NCI-H69 (cell line): ENCODE measurements around the gene IKZF4.
"Not testable (repeated sequence)": the region's sequence is repeated elsewhere in the genome, so short reads cannot be mapped to it uniquely, and the experiment has no call there.

Source experiments
- DNase-seq: peaks from one replicate; lab custom pipeline; 2025; lab: John Stamatoyannopoulos, UW

The IKZF4 gene

GRCh38 chr12:55999522-55999921, 21.3 kb upstream of the IKZF4 start:
- DNase-seq = not testable (repeated sequence)

GRCh38 chr12:55999999-56000540, 20.8 kb upstream of the IKZF4 start:
- not testable (repeated sequence) for DNase-seq

DNA sequence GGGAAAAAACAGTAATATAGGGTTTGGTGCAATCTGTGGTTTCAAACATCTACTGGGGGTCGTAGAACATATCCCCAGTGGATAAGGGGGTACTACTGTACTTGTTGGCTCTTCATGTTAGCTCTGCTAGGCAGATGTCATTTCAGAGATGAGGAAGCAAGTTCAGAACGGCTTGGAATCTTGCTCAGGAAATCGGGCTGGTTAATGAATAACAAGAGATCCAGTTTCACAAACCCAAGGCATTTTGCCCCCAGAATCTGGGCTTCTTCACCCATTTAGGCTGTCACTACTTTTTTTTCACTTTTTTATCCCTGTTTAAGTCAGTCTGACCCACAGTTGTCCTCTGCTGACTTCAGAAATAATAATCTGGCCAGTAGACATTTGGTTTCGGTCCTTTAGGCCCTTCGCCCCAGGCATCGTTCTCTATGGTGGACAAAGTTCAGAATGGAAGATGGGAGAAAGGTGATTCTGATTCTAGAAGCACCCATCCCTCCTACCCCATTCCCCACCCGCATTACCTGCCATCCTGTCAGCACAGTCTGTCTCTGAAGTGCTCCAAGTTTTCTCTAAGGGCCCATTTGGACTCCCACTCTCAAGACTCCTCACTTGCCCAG, 19.2 kb upstream of the IKZF4 start:
- no peak for DNase-seq

DNA sequence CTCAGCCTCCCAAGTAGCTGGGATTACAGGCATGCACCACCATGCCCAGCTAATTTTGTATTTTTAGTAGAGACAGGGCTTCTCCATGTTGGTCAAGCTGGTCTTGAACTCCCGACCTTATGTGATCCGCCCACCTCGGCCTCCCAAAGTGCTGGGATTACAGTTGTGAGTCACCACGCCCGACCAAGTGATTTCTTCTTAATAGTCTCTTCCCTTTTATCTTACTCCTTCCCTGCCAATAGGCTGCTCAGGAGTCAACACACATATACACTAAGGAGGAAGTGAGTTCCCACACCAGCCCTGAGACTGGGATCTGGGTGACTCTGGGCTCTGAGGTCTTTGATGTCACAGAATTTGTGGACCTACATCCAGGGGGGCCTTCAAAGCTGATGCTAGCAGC, 17.5 kb upstream of the IKZF4 start:
- not testable (repeated sequence) for DNase-seq

DNA sequence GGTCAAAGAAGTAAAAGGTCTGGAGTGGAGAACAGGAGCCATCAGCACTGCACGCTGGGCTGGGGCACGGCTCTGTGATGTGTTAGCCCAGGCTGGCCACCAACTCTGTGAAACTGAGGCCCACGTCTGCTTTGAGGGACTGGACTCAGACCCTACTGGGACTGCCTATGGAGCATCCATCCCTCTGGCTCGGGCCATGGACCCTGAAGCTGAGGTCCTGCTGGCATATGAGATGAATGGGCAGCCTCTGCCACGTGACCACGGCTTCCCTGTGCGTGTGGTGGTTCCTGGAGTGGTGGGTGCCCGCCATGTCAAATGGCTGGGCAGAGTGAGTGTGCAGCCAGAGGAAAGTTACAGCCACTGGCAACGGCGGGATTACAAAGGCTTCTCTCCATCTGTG, 16.6 kb upstream of the IKZF4 start:
- DNase-seq = no peak

DNA sequence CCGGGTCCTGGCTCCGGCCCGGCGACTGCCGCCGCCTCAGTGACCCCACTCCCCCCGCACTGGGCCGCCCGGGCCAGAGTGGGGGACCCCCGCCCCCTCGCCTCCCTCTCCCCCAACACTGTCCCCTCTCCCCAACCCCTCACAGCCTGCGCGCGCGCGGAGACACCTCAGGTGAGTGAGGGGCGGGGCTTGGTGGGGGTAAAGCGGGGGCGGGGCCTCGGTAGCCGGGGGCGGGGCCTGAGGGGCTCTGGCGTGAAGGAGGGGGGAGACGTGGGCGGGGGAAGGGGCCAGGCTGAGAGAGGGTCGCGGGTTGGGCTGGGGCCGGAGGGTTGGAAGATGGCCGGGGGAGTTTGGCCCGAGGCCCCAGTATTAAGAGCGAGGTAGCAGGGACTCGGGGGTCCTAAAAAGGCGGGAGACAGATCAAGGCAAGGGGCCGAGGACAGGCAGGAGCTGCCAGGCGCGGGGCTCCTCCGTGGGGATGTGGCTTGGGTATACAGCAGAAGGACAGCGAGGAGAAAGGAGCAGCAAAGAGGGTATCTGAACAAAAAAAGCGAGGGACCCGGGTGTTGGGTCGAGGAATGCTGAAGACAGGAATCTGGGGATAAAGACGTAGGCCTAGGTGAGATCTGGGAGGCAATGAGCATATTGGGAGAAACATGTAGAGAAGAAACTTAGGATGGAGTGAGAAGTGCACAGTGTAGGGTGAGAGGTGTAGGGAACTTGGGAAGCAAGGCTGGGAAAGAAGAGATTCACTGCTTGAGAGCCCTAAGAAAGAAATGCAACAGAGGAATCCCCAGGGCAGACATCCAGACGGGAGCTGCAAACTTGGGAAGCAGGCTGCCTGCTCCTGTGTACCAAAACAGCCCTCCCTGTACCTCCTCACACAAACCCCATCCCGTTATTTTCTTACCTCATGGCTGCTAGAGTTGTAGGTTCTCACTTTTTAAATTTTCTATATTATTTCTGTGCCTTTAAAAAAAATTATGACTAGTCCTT, 13.0 kb upstream of the IKZF4 start:
- peak; percentile 94 for DNase-seq

DNA sequence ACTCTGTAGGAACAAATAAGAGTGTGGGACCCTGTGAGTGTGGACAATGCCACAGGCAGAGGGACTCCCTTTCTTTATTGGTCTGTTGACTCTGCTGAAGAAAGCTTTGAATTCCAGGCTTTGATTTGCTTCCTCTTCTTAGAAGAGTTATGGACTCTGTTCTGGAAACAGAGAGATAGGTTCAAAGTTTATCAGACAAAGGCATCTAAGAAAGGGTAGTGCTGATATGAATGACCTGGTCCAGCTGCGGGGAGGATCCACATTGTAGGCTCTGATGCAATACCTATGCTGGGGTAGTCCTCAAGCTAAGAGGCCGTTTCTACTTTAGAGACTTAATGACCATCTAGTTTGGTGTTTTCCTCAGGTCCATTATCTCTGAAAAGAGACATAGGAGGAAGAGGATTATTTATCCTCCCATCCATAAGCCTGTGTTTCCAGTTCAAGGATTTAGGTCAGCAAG, 10.7 kb upstream of the IKZF4 start:
- DNase-seq = no peak

GRCh38 chr12:56011509-56012090, 9.2 kb upstream of the IKZF4 start:
- DNase-seq = no peak

DNA sequence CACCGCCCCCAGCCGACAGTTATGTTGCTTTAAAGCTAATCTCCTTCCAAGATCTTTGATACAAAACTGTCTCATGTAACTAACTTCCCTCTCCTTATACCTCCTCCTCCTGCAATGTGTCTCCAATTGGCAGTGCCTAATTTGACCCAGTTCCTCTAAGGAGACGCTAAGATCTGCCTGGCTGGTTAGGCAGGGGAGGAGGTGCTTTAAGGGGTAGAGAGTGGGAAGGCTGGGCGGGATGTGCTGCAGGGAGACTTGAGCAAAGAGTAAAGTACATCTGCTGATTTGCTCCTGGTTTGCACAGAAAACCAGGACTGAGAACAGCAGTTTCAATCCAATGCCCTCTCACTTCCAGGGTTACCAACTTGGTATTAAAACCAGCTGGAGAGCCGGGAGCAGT, 7.4 kb upstream of the IKZF4 start:
- no peak for DNase-seq

GRCh38 chr12:56014205-56014604, 6.6 kb upstream of the IKZF4 start:
- DNase-seq = peak; percentile 15

DNA sequence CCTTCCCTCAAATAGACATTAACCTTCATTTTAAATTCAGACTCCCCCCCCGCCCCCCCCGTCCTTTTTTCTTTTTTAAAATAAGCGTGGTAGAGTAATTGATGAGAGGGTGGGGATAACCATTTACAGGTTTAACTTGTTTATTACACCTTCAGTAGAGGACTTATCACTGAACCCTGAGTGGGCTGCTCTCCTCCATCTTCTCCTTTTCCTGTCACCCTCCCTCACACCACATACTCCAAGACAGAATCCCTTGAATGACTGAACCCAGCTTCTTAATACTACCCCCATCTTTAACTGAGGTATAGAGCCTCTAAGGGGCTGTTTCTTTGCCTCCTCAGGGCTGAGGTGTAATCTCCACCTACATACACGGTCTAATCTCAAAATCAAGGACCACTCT, 3.7 kb upstream of the IKZF4 start:
- DNase-seq = no peak

DNA sequence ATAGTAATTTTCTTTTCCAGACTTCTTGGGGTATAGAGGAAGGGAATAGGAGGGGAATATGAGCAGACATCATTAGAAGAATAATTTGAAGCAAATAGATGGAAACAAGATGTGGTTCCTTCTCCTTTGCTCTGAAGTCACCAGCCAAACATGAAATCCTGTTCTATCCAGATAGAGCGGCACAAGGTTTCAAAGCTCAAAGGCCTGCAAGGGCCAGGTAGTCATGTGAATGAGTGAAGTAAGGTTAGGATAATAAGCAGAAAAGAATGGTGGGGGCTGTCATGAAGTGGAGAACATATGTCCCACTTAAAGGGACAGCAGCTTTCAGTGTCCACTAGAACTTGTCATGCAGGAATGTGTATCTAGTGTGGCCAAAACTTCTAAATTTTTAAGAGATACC, 2.5 kb upstream of the IKZF4 start:
- no peak for DNase-seq

- no peak for DNase-seq
Measured at GRCh38 chr12:56021889-56022497, 1.1 kb downstream of the IKZF4 start.

DNA sequence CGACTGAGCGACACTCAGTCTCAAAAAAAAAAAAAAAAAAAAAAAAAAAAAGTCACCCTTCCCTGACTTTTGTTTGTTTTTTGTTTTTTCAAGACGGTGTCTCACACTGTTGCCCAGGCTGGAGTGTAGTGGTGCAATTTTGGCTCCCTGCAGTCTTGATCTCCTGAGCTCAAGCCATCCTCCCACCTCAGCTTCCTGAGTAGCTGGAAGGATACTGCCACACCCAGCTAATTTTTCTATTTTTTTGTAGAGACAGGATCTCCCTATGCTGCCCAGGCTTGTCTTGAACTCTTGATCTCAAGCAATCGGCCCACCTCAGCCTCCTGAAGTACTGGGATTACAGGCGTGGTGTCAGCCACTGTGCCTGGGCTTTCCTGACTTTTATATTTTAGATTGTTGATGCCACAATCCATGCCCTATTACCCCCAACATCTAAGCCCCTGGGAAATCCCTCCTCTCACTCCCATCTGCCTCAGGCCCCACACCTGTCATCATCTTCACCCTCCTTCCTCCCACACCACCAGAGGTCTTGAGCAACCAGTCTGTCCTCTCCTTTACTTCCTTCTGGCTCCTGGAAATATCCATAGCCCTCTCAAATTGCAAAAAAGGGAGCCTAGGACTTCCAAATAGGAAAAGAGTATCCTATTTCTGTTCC, 7.8 kb downstream of the IKZF4 start:
- peak; percentile 10 for DNase-seq

- DNase-seq = no peak
Measured at GRCh38 chr12:56029166-56029519, 8.3 kb downstream of the IKZF4 start.

GRCh38 chr12:56029666-56030293, 8.9 kb downstream of the IKZF4 start:
- peak; percentile 62 for DNase-seq

DNA sequence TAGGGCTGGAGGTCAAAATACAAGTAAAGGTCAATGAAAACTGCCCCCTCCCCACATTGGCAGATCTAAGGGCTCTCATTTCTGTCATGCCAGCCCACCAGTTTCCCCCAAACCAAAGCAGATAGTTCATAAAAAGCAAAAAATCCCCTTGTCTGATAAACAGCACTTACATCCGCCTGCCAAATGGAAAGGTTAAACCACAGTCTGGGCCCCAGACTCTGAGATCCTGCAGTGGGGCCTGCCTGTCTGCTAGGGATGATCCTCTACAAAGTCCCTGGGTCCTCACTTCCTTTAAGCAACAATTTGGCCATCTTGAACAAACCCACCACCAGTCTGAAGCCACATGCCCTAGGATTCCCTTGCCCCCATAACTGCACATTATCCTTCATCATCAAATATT, 11.1 kb downstream of the IKZF4 start:
- DNase-seq = no peak

GRCh38 chr12:56034586-56035332, 13.9 kb downstream of the IKZF4 start:
- DNase-seq = no peak

- no peak for DNase-seq
Measured at GRCh38 chr12:56037161-56037560, 16.3 kb downstream of the IKZF4 start.

GRCh38 chr12:56038022-56038655, 17.3 kb downstream of the IKZF4 start:
- DNase-seq = no peak
